Measurements from ENCODE around the gene RNF220. TPM values are rescaled to one million over a fixed set of nuclear protein-coding genes. Genes with fewer than 3 reads are reported as not detected.

The RNF220 gene
- total and polyA plus RNA-seq, 2 donors (not counting 3 experiments of a cell fraction or from before 2014, with no cell fraction given) = 62.7 to 66.6 TPM

DNA sequence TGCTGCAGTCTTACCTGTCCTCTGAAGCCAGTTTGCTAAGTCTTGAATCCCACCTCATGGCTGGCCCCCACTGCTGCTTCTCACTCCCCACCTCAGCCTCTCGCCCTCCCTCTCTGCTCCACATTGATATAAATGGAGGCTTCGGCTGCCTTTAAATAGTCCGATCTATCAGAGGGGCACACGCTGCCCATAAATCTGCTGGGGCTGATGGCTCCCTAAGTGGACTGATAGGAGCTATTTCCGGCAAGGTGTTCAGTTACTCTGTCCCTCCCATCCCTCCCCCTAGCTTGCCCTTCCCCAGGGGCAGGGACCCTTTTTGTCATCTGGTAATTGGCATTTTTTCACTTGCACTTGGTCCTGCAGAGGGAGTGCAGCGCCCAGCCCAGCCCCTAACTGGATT lies 160.8 kb downstream of the RNF220 start:
- Histone ChIP-seq H3K36me3 (ENCODE audit: control insufficient read depth in 2 of 2, extremely low read depth in 1 of 2, insufficient read depth in 2 of 2, low read length in 2 of 2) (no peaks in the 10 kb centered on the region), H3K9ac (replicated peaks; ENCODE audit: extremely low read depth, insufficient read depth, low read length) (no peak overlapping the region), H4K20me1 (replicated peaks; ENCODE audit: control insufficient read depth, extremely low read depth, insufficient read depth, low read length) (no peaks in the 10 kb centered on the region), H3K4me2 (ENCODE audit: insufficient read depth, low read length) (no peak overlapping the region), H3K27me3 (ENCODE audit: control insufficient read depth in 2 of 2, insufficient read depth in 2 of 2, low read length in 2 of 2) (peaks cover 2 to 8% of the 10 kb centered on the region in 2 experiments), H3K4me3 (replicated peaks in 1 of 3; ENCODE audit: insufficient read depth in 1 of 3, low read depth in 1 of 3, low read length in 3 of 3) (no peak overlapping the region), H3K27ac (ENCODE audit: insufficient read depth, low read depth, low read length) (no peak overlapping the region), H3K9me3 (replicated peaks; ENCODE audit: control insufficient read depth, insufficient read depth, low read length) (no peaks in the 10 kb centered on the region), H3K79me2 (ENCODE audit: control insufficient read depth, insufficient read depth, low read length) (no peaks in the 10 kb centered on the region), H3K4me1 (ENCODE audit: control insufficient read depth, extremely low read depth, insufficient read depth, low read length) (no peaks in the 10 kb centered on the region), H3K9me1 (replicated peaks; ENCODE audit: control insufficient read depth, extremely low read depth, insufficient read depth, low read length) (no peaks in the 10 kb centered on the region), H2AFZ (ENCODE audit: low read depth, low read length) (no peak overlapping the region)
- ChIA-PET CTCF (interaction anchor here (1.4 kb wide), 1 partner anchor 187 kb away, joined by 11 read pairs; no protein-coding TSS in a partner anchor), POLR2A (no interaction called here)
- DNase-seq (ENCODE audit: low read depth, low spot score) (no peak), FAIRE-seq (no peak)
- intact Hi-C loops (cut with micrococcal nuclease) = no loop called here
- BruUV-seq (replicated peaks) = no TSS peak
- dilution Hi-C loops (cut with MboI; ENCODE audit: extremely low pct_ligation_motif_present, low sequenced_read_pairs) = no loop called here
- TF ChIP-seq, protein P1, sequence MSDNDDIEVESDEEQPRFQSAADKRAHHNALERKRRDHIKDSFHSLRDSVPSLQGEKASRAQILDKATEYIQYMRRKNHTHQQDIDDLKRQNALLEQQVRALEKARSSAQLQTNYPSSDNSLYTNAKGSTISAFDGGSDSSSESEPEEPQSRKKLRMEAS (IDR thresholded peaks at IDR 0.05; ENCODE audit: insufficient read depth, insufficient read length) = no peak
- TF ChIP-seq POLR2A (IDR thresholded peaks at IDR 0.05; ENCODE audit: low read depth, low read length) (no peak), JUN (IDR thresholded peaks at IDR 0.05; ENCODE audit: borderline replicate concordance, insufficient read depth, insufficient read length, low read depth) (no peak), GATA2 (IDR thresholded peaks at IDR 0.05; ENCODE audit: insufficient read depth, insufficient read length, low read depth, low read length) (no peak), MYC (IDR thresholded peaks at IDR 0.05; ENCODE audit: low read depth, low read length) (no peak), FOS (IDR thresholded peaks at IDR 0.05; ENCODE audit: borderline replicate concordance, insufficient read depth, low read length) (no peak), POLR2AphosphoS5 (IDR thresholded peaks at IDR 0.05; ENCODE audit: insufficient read depth, low read depth, low read length) (no peak), EZH2 (IDR thresholded peaks at IDR 0.05; ENCODE audit: borderline replicate concordance, low read depth, low read length, severe bottlenecking) (no peak)
- TF ChIP-seq, protein P2, sequence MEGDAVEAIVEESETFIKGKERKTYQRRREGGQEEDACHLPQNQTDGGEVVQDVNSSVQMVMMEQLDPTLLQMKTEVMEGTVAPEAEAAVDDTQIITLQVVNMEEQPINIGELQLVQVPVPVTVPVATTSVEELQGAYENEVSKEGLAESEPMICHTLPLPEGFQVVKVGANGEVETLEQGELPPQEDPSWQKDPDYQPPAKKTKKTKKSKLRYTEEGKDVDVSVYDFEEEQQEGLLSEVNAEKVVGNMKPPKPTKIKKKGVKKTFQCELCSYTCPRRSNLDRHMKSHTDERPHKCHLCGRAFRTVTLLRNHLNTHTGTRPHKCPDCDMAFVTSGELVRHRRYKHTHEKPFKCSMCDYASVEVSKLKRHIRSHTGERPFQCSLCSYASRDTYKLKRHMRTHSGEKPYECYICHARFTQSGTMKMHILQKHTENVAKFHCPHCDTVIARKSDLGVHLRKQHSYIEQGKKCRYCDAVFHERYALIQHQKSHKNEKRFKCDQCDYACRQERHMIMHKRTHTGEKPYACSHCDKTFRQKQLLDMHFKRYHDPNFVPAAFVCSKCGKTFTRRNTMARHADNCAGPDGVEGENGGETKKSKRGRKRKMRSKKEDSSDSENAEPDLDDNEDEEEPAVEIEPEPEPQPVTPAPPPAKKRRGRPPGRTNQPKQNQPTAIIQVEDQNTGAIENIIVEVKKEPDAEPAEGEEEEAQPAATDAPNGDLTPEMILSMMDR (IDR thresholded peaks at IDR 0.05; ENCODE audit: extremely low read depth in 1 of 2, insufficient read depth in 1 of 2, low read depth in 1 of 2, low read length in 2 of 2) = no peak
